Adrenal gland (tissue), 5 donors: ENCODE measurements around the gene ADCY4.

ENCODE experiments used
- POLR2A ChIP-seq, 2 donors: fragments of 450-650 bp; IDR thresholded peaks; one replicate each; pipeline ENCODE4 v1.6.1; 2017; ENCODE audit warnings: antibody characterized with exemption in 2 of 2, mild to moderate bottlenecking in 2 of 2, moderate library complexity in 1 of 2
- TF ChIP-seq, protein P1 (sequence below), 6 experiments: fragments of 450-650 bp in 4 of 6; fragments of 200-600 bp in 2 of 6; sonication (generic) in 1 of 6; IDR thresholded peaks; 1 replicate in 5 of 6; 2 replicates in 1 of 6; pipeline versions ENCODE4 v1.5.1 to v1.8.0; 2016 to 2021; ENCODE audit warnings: antibody characterized with exemption in 6 of 6, mild to moderate bottlenecking in 2 of 6, moderate library complexity in 1 of 6
- donor health status: DM: no; HTN: no; CAD: no.

DNA sequence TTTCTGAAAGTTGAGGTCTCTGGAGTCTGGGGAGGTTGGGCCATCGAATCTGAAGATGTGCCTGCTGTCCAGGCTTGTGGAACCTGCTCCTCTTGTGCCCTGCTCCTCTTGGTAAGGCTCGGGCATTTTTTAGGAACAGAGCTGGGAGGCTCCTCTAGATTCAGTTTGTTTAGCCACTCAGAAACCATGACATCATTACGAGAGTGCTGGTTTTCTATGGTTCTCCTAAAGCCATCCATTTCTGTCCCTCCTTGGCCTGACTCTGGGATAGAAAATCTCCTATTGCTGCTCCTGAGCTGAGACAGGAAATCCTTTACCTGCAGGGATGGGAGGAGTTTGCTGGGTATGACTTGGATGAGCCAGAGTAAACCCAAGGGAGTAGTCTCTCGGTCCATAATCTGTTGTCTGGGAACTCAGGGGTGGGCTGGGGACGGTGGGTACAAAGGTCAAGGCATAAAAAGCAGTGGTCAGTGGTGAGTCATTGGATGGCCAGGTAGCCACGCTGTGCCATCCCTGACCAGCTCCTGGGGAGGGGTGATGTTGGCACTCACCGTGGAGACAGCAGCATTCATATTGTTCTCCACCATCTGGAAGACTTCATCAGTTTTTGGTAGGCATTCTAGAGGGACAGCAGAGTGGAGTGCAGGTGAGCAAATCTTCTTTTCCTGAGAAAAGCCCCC is 2.4 kb upstream of the ADCY4 start:
- no peak for TF ChIP-seq POLR2A (IDR thresholded peaks at IDR 0.05)
- TF ChIP-seq, protein P1, sequence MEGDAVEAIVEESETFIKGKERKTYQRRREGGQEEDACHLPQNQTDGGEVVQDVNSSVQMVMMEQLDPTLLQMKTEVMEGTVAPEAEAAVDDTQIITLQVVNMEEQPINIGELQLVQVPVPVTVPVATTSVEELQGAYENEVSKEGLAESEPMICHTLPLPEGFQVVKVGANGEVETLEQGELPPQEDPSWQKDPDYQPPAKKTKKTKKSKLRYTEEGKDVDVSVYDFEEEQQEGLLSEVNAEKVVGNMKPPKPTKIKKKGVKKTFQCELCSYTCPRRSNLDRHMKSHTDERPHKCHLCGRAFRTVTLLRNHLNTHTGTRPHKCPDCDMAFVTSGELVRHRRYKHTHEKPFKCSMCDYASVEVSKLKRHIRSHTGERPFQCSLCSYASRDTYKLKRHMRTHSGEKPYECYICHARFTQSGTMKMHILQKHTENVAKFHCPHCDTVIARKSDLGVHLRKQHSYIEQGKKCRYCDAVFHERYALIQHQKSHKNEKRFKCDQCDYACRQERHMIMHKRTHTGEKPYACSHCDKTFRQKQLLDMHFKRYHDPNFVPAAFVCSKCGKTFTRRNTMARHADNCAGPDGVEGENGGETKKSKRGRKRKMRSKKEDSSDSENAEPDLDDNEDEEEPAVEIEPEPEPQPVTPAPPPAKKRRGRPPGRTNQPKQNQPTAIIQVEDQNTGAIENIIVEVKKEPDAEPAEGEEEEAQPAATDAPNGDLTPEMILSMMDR (IDR thresholded peaks at IDR 0.05) = no peak
